ENCODE results near the gene SLC22A23.

Gene SLC22A23

GRCh38 chr6:3360727-3361045, 96.2 kb downstream of the SLC22A23 start:
- TF ChIP-seq, protein P1, sequence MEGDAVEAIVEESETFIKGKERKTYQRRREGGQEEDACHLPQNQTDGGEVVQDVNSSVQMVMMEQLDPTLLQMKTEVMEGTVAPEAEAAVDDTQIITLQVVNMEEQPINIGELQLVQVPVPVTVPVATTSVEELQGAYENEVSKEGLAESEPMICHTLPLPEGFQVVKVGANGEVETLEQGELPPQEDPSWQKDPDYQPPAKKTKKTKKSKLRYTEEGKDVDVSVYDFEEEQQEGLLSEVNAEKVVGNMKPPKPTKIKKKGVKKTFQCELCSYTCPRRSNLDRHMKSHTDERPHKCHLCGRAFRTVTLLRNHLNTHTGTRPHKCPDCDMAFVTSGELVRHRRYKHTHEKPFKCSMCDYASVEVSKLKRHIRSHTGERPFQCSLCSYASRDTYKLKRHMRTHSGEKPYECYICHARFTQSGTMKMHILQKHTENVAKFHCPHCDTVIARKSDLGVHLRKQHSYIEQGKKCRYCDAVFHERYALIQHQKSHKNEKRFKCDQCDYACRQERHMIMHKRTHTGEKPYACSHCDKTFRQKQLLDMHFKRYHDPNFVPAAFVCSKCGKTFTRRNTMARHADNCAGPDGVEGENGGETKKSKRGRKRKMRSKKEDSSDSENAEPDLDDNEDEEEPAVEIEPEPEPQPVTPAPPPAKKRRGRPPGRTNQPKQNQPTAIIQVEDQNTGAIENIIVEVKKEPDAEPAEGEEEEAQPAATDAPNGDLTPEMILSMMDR (IDR thresholded peaks at IDR 0.05; ENCODE audit: insufficient read depth, low read length, missing control alignments): no peak
- no peak for DNase-seq (ENCODE audit: low read depth, low spot score)
- ChIA-PET CTCF (no interaction called here), POLR2A (no interaction called here)
- no peak overlapping the region for H3K4me3 ChIP-seq (ENCODE audit: low read depth, low read length)

- TF ChIP-seq, protein P1 (IDR thresholded peaks at IDR 0.05; ENCODE audit: insufficient read depth, low read length, missing control alignments): no peak
- H3K4me3 ChIP-seq (ENCODE audit: low read depth, low read length): no peak overlapping the region
- CTCF ChIA-PET: no interaction called here
- POLR2A ChIA-PET: no interaction called here
- no peak for DNase-seq (ENCODE audit: low read depth, low spot score)
Measured at GRCh38 chr6:3359973-3360726, 96.7 kb downstream of the SLC22A23 start.

GRCh38 chr6:3359101-3359752, 97.6 kb downstream of the SLC22A23 start:
- ChIA-PET CTCF (interaction anchor here (0.7 kb wide), 1 partner anchor 16 kb away, joined by 3 read pairs; no protein-coding TSS in a partner anchor), POLR2A (no interaction called here)
- DNase-seq (ENCODE audit: low read depth, low spot score): no peak
- no peak overlapping the region for H3K4me3 ChIP-seq (ENCODE audit: low read depth, low read length)
- TF ChIP-seq, protein P1 (IDR thresholded peaks at IDR 0.05; ENCODE audit: insufficient read depth, low read length, missing control alignments): no peak

DNA sequence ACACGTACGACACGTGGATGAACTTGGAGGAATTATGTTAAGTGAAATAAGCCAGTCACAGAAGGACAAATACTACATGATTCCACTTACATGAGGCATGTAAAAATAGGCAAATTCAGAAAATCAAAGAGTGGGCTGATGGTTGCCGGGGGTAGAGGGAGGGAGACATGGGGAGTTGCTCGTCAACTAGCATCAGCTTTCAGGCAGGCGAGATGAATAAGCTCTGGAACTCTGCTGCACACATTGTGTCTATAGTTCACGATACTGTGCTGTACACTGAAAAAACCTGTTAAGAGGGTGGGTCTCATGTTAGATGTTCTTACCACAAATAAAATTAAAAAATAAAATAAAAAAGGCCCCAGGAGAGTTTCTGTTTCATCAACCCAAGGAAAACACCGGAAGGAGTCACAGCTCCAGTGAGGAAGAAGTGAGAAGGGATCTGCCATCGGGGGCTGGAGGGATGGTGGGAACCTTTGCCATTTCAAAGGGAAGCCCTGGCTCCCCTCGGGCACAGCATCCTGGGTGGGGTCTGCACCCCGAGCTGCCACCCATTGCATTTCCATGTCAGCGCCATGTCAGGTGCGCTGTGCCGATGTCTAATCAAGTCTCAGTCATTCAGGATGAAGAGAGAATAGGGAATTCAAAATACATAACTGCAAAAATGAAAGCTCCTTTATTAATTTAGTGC, 98.3 kb downstream of the SLC22A23 start:
- ChIA-PET CTCF (no interaction called here), POLR2A (no interaction called here)
- TF ChIP-seq, protein P1 (IDR thresholded peaks at IDR 0.05; ENCODE audit: insufficient read depth, low read length, missing control alignments): no peak
- H3K4me3 ChIP-seq (ENCODE audit: low read depth, low read length): no peak overlapping the region
- no peak for DNase-seq (ENCODE audit: low read depth, low spot score)

DNA sequence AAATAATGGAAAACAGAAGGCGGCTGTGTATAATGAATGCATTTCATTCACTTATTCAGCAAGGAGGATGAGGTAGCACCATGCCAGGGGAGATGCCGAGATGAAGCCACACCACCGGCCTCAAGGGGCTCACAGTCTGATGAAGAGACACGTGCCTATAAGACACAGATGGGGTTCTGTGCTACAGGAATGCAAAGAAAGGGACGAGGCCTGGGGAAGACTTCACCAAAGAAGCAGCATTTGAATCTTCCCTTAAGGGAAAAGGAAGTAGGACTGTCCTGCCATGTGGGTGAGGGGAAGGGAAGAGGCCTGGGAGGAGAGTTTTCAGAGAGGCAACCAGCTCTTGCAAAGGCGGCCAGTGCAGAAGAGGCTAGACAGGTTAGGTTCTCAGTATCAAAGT, 99.2 kb downstream of the SLC22A23 start:
- no peak for DNase-seq (ENCODE audit: low read depth, low spot score)
- no peak overlapping the region for H3K4me3 ChIP-seq (ENCODE audit: low read depth, low read length)
- TF ChIP-seq, protein P1 (IDR thresholded peaks at IDR 0.05; ENCODE audit: insufficient read depth, low read length, missing control alignments): no peak
- ChIA-PET CTCF (no interaction called here), POLR2A (no interaction called here)

- DNase-seq (ENCODE audit: low read depth, low spot score): no peak
- no peak overlapping the region for H3K4me3 ChIP-seq (ENCODE audit: low read depth, low read length)
- CTCF ChIA-PET: no interaction called here
- TF ChIP-seq, protein P1 (IDR thresholded peaks at IDR 0.05; ENCODE audit: insufficient read depth, low read length, missing control alignments): no peak
- POLR2A ChIA-PET: no interaction called here
Measured at GRCh38 chr6:3356824-3357420, 99.9 kb downstream of the SLC22A23 start.
